HG03575 (cell line): ENCODE results near the gene SUMO4.

Experiments
- ATAC-seq: cut with Tn5 transposase; IDR thresholded peaks from one replicate; pipeline ENCODE4 v1.9.1; 2021; ENCODE audit not compliant: unreplicated experiment, insufficient number of reproducible peaks, low FRiP score; ENCODE audit errors: extremely low read depth

The SUMO4 gene

DNA sequence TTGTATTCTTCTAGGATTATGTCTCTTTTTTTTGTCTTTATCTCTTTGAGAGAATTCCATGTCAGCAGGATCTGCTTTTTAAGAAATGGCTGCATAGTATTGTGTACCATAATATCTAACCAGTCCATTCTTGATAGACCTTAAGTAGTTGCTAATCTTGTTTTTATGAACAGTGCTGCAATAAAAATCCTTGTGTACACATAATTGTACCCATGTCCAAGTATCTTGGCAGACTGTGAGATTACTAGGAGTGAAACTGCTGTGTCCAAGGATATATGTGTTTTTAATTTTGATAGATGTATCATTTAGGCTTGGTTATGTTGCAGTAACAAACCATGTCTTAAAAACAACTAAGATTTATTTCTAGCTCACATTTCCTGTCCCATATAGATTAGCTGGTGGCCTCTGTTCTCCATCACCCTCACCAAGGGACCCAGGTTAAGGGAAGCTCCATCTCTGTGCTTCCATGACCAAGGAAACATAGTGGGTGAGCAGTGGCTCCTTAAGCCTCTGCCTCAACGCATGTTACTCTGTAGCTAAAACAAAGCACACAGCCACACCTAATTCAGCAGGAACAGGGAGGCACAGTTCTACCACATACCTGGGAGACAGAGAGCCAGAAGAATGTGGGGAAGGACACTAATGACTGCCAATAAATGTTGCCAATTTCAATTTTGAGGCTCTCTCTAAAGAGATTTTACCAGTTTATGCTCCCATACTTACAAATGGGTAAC lies 12.1 kb upstream of the SUMO4 start:
- no peak for ATAC-seq

DNA sequence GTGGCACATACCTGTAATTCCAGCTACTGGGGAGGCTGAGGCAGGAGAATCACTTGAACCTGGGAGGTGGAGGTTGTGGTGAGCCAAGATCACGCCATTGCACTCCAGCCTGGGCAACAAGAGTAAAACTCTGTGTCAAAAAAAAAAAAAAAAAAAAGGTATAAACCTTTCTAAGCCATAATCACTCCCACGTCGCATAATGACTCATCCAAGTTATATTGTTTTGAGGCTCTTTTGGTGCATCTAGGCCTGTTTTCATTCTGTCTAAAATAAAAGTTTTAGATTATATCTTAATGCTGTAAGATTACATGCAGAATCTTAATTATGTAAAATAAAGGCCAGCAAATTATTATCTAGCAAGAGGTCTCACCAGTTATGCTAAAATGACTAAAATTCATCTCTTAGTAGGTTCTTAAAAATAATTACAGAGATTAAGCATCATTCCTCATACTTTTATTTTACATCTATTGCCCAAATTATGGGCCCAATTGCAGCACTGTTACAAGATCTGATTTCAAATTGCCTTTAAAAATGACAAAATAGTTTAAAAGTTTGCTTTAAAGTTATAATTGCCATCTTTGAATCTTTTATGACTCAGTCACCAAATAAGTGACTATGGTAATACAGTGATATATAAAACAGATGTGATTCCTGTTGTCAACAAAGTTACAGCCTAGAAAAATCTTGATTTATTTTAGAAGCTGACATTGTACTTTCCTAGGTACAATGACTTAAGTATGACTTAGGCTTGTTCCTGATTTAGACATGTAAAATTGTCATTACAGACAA lies 10.4 kb upstream of the SUMO4 start:
- no peak for ATAC-seq

DNA sequence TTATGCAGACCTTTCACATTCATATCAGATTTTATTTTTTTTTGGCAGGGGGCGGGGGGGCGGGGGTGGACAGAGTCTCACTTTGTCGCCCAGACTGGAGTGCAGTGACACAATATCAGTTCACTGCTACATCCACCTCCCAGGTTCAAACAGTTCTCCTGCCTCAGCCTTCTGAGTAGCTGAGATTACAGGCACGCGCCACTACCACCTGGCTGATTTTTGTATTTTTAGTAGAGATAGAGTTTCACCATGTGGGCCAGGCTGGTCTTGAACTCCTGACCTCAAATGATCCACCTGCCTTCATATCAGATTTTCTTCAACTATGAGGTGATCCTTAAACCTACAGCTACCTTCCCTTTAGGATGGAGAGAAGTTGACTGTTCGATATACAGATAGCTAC lies 8.0 kb upstream of the SUMO4 start:
- ATAC-seq, result no peak

DNA sequence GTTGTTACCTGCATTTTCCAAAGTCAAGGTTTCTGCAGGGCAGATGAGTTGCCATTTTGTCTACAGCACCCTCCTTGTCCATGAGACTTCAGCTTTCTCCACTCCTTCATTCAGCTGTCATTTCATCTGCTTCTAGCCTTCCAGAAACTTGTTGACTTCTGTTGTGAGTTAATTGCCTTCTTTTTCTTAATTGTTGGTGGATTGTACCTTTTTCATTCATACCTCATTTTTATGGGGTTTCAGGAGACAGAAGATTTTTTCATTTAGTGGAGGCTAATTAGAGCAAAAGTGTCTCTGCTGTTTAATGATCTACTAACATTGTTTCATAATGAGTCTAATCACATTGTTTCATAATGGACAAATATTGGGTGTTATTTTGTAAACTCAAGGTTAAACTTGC lies 7.5 kb upstream of the SUMO4 start:
- ATAC-seq, result no peak

DNA sequence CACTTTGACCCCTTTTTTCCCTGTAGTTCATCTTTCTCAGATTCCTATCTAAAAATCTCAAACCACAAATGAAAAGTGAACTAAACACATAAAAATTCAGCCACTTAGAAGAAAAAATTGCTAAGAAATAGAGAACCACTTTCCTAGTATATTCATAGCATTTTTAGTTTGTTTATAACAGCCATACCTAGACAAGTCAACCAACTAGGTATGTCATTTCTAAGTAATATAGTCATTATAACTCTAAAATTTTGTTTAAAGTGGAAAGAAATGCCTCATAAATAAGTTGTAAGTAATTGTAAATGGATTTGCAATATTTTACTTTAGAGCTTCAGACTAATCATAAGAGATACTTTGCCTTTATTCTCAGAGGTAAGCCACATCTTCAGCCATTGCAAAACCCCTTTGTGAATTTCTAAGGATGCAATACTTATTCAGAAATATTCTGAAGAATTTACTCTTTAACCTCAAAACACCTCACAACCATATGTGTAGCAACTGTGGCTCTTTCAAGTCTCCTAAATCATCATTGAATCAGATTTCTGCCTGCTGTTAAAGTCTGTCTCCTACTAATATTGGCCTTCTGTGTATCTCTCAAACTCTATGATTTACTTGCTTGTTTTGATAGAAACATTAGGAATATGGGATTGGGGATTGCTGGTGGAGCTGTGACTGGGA lies 6.9 kb upstream of the SUMO4 start:
- ATAC-seq, result no peak

DNA sequence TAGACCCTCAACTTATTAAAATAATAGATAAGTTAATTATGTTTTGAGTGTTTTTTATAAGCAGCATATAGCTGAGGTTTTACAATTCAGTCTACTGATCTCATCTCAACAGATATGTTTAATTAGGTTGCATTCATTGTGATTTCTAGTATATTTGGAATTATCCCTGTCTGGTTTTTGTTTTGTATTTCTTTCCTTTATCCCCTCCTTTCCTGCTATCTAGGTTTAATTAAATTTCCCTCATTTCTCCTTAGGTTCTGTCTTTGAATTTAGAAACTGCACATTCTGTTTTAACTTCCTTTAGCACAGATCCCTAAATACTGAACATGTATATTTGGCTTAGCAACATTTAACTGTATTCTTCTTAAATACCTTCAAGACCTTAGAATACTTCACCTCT lies 4.9 kb upstream of the SUMO4 start:
- ATAC-seq, result no peak

DNA sequence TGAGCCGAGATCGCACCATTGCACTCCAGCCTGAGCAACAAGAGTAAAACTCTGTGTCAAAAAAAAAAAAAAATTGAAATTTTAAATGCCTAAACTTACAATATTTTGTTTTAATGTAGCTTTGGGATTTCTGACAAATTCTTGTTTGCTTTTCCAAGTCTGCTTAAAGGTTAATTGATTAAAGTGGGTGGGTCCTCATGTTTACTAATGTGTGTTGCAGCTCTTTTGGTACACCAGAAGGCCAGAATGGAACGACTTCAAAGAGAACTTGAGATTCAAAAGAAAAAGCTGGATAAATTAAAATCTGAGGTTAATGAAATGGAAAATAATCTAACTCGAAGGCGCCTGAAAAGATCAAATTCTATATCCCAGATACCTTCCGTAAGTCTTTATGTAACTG lies 2.7 kb upstream of the SUMO4 start:
- no peak for ATAC-seq

DNA sequence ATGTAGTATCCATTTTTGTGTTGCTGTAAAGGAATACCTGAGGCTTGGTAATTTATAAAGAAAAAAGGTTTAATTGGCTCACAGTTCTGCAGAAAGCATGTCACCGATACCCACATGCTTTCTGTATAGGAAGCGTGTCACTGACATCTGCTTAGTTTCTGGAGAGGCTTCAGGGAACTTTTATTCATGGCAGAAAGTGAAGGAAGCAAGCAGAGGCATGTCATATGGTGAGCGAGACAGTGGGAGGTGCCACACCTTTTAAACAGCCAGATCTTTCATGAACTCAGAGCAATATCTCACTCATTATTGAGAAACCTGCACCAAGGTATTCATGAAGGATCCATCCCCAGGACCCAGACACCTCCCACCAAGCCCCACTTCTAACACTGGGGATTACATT lies 3.5 kb downstream of the SUMO4 start:
- no peak for ATAC-seq

DNA sequence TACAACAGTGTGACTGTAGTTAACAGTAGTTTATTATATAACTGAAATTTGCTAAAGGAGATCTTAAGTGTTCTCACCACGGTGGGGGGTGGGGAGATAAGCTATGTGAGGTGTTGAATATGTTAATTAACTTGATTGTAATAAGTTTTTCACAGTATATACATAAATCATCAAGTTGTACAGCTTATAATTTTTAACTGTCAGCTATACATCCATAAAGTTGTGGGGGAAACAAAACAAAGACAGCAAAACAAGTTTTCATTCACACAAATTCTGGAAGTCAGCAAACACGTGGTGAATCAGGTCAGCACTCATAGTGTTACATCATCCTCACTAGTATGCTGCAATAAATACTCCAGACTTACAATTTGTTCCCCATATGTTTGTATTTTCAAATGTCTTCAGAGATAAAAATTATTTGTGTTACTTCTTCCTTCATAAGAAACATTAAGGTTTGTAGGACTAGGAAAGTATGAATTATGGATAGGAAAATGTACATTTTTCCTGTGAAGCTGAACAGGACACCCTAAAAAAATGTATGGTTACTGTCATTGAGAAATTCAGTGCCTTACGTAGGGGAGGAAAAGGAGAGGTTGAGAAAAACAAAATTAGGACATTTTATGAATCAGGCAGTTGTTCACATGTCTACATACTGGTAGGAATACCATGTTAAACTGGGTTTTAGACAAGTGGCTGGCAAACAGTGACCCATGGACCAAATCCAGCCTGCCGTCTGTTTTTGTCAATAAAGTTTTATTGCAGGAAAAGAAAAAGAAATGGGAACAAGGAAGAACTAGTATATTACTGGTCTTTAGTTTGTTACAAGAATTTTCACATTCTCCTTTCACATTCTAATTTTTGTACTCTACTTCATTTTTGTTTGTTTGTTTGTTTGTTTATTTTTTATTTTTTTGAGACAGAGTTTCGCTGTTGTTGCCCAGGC lies 6.0 kb downstream of the SUMO4 start:
- ATAC-seq, result no peak

DNA sequence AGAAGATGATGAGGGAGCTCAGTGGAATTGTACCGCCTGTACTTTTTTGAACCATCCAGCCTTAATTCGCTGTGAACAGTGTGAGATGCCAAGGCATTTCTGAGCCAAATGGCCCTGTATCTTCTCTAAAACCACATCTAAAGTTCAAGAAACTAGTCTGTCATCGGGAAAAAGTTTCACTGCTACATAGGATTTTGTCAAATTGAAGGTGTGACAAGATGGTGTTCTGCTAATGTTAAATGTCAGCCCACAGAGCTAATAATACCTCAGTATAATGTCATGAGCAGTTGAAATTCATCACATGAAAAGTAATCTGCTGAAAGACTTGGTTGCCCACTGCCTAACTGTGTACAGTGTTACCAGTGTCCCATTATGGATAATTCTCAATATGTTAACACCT lies 9.6 kb downstream of the SUMO4 start:
- no peak for ATAC-seq

DNA sequence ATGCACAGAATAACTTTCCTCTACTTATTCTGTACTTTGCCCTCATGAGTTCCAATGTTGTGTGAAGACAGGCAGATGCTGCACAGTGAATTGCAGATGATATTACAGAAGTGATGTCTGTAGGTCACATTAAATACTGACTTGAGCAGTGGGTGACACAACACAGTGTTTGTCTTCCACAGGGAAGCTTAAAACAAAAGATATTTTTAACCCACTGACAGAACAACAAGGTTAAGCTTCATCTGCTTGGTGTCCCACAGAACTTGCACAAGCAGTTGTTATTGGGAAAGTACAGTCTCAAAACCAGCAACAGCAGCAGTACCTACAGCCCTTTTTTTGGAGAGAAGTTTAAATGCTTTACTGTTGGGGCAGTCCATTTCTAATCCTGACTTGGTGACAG lies 10.5 kb downstream of the SUMO4 start:
- no peak for ATAC-seq

DNA sequence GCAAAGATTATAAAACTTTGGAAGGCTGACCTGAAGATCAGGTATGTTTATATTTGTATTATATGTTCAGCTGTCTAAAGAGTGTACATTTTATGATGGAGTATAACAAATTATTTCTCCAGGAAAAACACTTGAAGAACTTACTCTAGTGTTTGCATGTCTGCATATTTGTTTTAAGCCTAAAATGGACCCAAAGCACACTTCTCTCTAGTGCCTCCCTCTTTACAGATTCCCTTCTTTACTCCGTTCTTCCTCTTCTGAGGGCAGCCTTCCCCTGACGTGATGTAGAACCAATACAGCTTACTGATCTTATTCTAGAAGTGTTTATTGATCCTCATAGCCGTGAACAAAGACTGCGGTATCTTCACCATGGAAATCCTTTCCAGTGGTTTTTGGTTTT lies 13.9 kb downstream of the SUMO4 start:
- ATAC-seq, result no peak

DNA sequence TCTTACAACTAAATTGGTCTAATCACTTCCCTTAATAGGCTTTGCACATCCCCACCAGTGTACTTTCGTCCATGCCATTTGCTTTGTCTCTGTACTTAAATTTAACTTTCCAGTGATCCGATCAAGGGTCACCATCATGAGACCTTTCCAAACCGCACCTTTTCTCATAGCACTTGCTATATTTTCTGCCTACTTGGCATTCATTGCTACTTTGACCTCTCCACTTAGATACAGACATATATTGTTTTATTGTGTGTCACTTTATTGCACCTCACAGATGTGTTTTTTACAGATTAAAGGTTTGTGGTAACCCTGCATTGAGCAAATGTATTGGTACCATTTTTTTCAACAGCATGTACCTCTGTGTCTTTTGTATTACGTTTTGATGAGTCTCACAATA lies 14.8 kb downstream of the SUMO4 start:
- ATAC-seq, result no peak

DNA sequence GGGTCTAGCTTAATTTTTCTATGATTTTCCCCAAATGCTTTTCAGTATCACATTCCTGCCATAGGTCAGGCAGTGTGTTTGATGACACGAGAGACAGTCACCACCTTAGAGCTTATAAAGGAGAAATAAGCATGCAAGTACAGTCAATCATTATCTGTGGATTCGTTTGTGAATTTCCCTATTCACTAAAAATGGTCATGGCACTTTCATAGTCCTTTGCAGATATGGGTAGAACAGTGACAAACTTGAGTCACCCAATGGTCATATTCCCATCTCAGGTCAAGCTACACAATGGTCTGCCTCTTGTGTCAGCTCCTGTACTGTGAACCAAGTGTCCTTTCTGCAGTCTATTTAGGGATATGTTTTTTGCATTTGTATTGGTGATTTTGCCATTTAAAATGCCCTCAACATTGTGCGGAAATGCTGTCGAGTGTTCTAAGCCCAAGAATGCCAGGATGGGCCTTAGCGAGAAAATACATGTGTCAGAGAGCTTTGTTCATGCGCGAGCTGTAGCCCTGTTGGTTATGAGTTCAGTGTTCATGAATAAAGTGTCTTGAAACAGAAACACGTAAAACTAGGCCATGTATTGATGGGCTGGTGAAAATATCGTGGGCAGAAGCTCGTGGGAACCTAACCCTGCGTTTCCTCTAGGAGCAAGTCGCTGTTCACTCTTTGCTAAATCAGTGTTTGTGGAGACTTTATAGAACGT lies 19.8 kb downstream of the SUMO4 start:
- ATAC-seq, result no peak

DNA sequence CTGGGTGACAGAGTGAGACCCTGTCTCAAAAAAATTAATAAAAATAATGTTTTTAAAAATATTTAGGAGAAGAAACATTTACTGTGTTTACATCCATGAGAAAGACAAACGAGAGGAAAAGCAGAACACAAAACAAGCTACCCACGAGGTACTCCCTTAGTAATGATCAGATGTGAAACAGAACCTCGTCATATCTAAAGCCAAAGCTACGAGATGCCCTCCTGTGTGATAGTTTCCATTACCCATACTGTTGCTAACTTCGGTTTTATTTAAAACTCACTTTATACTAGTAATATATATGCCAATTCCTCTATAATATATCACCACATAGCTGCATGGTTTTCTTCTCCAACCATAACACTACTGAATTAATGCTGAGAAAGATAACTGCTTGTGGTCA lies 21.1 kb downstream of the SUMO4 start:
- no peak for ATAC-seq

DNA sequence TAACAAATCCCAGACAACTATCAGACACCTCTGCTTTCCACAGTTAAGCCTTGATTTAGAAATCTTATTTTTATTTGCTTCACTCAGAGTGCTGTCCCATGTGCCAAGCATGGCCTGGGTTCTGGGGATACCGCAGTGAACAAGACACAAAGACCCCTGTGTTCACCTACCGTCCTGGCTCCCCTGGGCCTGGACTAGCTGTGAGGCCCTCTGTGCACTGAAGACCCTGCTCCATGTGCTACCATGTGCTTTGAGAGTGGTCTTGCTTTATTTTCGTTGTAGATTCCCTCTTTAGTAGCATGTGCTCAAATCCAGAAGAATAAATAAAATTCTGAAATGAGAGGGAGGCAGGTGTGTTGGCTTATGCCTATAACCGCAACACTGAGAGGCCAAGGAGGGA lies 22.5 kb downstream of the SUMO4 start:
- ATAC-seq, result no peak

DNA sequence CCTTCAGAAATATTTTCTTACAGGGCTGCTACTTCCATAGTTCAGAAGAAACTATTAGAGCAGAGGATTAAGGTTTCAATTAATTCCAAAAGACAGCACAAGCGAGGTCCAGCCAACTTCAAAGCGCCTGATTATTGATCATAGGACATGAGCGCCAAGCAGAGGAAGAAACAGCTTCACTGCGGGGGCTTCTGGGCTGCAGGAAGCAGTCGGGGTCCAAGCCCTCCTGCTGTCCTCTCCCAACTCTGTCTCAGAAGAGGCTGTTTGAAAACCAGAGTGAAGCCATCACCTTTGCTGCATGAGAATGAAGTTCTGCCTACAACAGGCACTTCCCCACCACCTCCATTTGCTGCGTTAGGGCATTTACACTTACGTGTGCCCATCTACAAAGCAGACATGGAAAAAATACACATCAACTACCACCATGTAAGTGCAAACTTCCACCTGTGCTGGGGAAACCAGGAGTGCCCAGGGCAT lies 23.9 kb downstream of the SUMO4 start:
- ATAC-seq, result no peak

DNA sequence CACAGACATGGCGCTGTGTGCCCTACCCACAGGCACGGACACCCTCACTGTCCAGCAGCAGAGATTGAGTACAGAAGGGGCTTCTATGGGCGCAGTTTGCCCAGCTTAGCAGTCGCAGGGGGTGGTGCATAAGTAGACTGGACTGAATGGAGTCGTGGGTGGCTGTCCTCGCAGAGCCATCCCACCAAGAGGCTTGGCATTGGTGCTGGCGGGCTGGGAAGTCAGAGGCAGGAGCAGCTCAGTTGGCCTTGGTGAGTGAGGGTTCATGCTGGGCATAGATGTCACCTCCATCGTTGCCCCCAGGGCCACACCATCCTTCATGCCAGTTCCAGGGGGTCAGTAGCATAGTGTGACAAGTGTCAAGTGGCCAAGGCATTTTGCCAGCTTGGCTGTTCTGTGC lies 25.2 kb downstream of the SUMO4 start:
- no peak for ATAC-seq
